GM12878 (cell line): ENCODE measurements around the gene MYO1D. TPM values are rescaled to one million over a fixed set of nuclear protein-coding genes. Genes with fewer than 3 reads are reported as not detected.
A peak's percentile ranks its signal among the peaks of the same experiment; 100 is the strongest.

Source experiments
- CBFB ChIP-seq: IDR thresholded peaks from 2 replicates; pipeline ENCODE4 v1.6.1; 2016; ENCODE audit warnings: antibody characterized with exemption, low read depth
- CREB1 ChIP-seq: IDR thresholded peaks from 2 replicates; pipeline ENCODE4 v1.6.1; 2012; ENCODE audit warnings: low read depth, mild to moderate bottlenecking, inconsistent platforms
- EGR1 ChIP-seq, 2 experiments: IDR thresholded peaks; 1 replicate in 1 of 2; 2 replicates in 1 of 2; pipeline ENCODE4 v1.6.1; 2011 to 2012; ENCODE audit warnings: low read depth in 2 of 2, low read length in 2 of 2, borderline replicate concordance in 1 of 2, mild to moderate bottlenecking in 1 of 2, moderate library complexity in 1 of 2
- EP300 ChIP-seq, 2 experiments: fragments of 150-350 bp in 1 of 2; IDR thresholded peaks; 2 replicates each; pipeline ENCODE4 v1.6.1; 2011 to 2012; ENCODE audit warnings: low read depth in 2 of 2, low read length in 2 of 2, borderline replicate concordance in 1 of 2, improper control_type of control experiment in 1 of 2, inconsistent platforms in 1 of 2; ENCODE audit not compliant: control insufficient read depth in 1 of 2
- ESRRA ChIP-seq: IDR thresholded peaks from 2 replicates; pipeline ENCODE4 v1.6.1; 2012; ENCODE audit warnings: mild to moderate bottlenecking, low read length, improper control_type of control experiment
- ETV6 ChIP-seq, 2 experiments: fragments of 450-650 bp in 1 of 2; IDR thresholded peaks in 1 of 2; conservative IDR thresholded peaks in 1 of 2; 2 replicates each; pipeline ENCODE4 v1.6.1; 2014; ENCODE audit warnings: antibody characterized with exemption in 1 of 2, borderline replicate concordance in 1 of 2, low read depth in 1 of 2, mild to moderate bottlenecking in 1 of 2, moderate library complexity in 1 of 2
- EZH2 ChIP-seq: IDR thresholded peaks from 2 replicates; pipeline ENCODE4 v1.6.1; 2012; ENCODE audit warnings: low read depth, mild to moderate bottlenecking, control low read depth, inconsistent platforms, low read length, borderline replicate concordance; ENCODE audit not compliant: control insufficient read depth
- IKZF2 ChIP-seq, 2 experiments: fragments of 450-650 bp; IDR thresholded peaks; 2 replicates each; pipeline ENCODE4 v1.6.1; 2017; ENCODE audit warnings: mild to moderate bottlenecking in 2 of 2, moderate library complexity in 2 of 2
- KAT2A ChIP-seq: conservative IDR thresholded peaks from 2 replicates; pipeline ENCODE4 v1.6.1; 2011; ENCODE audit warnings: low read depth, low read length; ENCODE audit not compliant: control insufficient read depth
- KLF5 ChIP-seq: fragments of 450-650 bp; IDR thresholded peaks from 2 replicates; pipeline ENCODE4 v1.6.1; 2014; ENCODE audit warnings: mild to moderate bottlenecking; ENCODE audit not compliant: partially characterized antibody
- MYC ChIP-seq: IDR thresholded peaks from 2 replicates; pipeline ENCODE4 v1.6.1; 2011; ENCODE audit warnings: mild to moderate bottlenecking, low read length, moderate library complexity, inconsistent platforms; ENCODE audit not compliant: insufficient read depth, insufficient replicate concordance, insufficient read length, severe bottlenecking
- PAX8 ChIP-seq: fragments of 450-650 bp; IDR thresholded peaks from 2 replicates; pipeline ENCODE4 v1.6.1; 2017; ENCODE audit warnings: mild to moderate bottlenecking, moderate library complexity
- POLR2A ChIP-seq: IDR thresholded peaks from 2 replicates; pipeline ENCODE4 v1.6.1; 2011; ENCODE audit warnings: low read depth, mild to moderate bottlenecking, low read length
- POLR2AphosphoS5 ChIP-seq: IDR thresholded peaks from 2 replicates; pipeline ENCODE4 v1.6.1; 2011; ENCODE audit warnings: mild to moderate bottlenecking, low read length, inconsistent platforms
- REST ChIP-seq: IDR thresholded peaks from 2 replicates; pipeline ENCODE4 v1.6.1; 2012; ENCODE audit warnings: mild to moderate bottlenecking, low read depth, low read length
- SKIL ChIP-seq: fragments of 450-650 bp; IDR thresholded peaks from 2 replicates; pipeline ENCODE4 v1.6.1; 2017; ENCODE audit warnings: mild to moderate bottlenecking, low read depth, inconsistent platforms; ENCODE audit not compliant: poor library complexity, severe bottlenecking
- SMC3 ChIP-seq: IDR thresholded peaks from 2 replicates; pipeline ENCODE4 v1.6.1; 2011; ENCODE audit warnings: low read length, improper control_type of control experiment, borderline replicate concordance
- TCF7 ChIP-seq: IDR thresholded peaks from 2 replicates; pipeline ENCODE4 v1.6.1; 2014; ENCODE audit warnings: antibody characterized with exemption, borderline replicate concordance
- WRNIP1 ChIP-seq: IDR thresholded peaks from 2 replicates; pipeline ENCODE4 v1.6.1; 2011; ENCODE audit warnings: low read depth, low read length, improper control_type of control experiment, borderline replicate concordance
- ZBED1 ChIP-seq: IDR thresholded peaks from 2 replicates; pipeline ENCODE4 v1.6.1; 2016; ENCODE audit warnings: borderline replicate concordance
- ZNF217 ChIP-seq: fragments of 450-650 bp; IDR thresholded peaks from 2 replicates; pipeline ENCODE4 v1.6.1; 2017; ENCODE audit warnings: antibody characterized with exemption, mild to moderate bottlenecking
- ZNF622 ChIP-seq: fragments of 450-650 bp; IDR thresholded peaks from 2 replicates; pipeline ENCODE4 v1.6.1; 2017; ENCODE audit warnings: mild to moderate bottlenecking, inconsistent platforms
- ZSCAN29 ChIP-seq: fragments of 450-650 bp; IDR thresholded peaks from 2 replicates; pipeline ENCODE4 v1.6.1; 2017; ENCODE audit warnings: mild to moderate bottlenecking, moderate library complexity
- polyA plus RNA-seq, 11 experiments: library from polyadenylated mRNA; depleted of rRNA in 4 of 11; unstranded in 6 of 11; stranded (reverse) in 5 of 11; fragments of >200 nt; fragmentation: Nextera tagmentation in 4 of 11; fragmentation: Illumina TruSeq in 1 of 11; extraction: Ambion mirVana in 4 of 11; extraction: Trizol in 1 of 11; gene quantifications; 1 replicate in 1 of 11; 2 replicates in 10 of 11; pipeline versions ENCODE4 v1.2.1 to v1.2.3, GENCODE V29; 2011 to 2016; ENCODE audit warnings: inconsistent platforms in 2 of 11, missing spikeins in 2 of 11, low read depth in 1 of 11
- total RNA-seq, 4 experiments: library from RNA; depleted of rRNA in 3 of 4; stranded (reverse); fragments of >200 nt in 3 of 4; fragmentation: Illumina TruSeq in 1 of 4; extraction: Trizol in 1 of 4; gene quantifications; 2 replicates each; pipeline versions ENCODE4 v1.2.1 to v1.2.3, GENCODE V29; 2013 to 2021

Gene MYO1D
- total and polyA plus RNA-seq, 10 of the 15 experiments (the other 5 are each of a cell fraction or from before 2014, with no cell fraction given): 1.8 to 37.7 (median 25.4) TPM

- TF ChIP-seq EZH2 (no peak), EGR1 (IDR thresholded peaks at IDR 0.05; ENCODE audit: borderline replicate concordance in 1 of 2, low read depth in 2 of 2, low read length in 2 of 2) (no peak), KAT2A (no peak), REST (no peak), ZNF622 (no peak), PAX8 (no peak), ESRRA (no peak), EP300 (IDR thresholded peaks at IDR 0.05; ENCODE audit: borderline replicate concordance in 1 of 2, control insufficient read depth in 1 of 2, low read depth in 2 of 2, low read length in 2 of 2) (peak; percentile 64 to 69; a peak in 2 of 4 replicates), ETV6 (conservative IDR thresholded peaks at IDR 0.05 in 1 of 2, IDR thresholded peaks at IDR 0.05 in 1 of 2; ENCODE audit: borderline replicate concordance in 1 of 2, low read depth in 1 of 2) (peak in 1 of 2 experiments; percentile 51; a peak in 1 of 4 replicates), POLR2A (no peak; the same call in 1 of the 2 replicates), WRNIP1 (0 out of 2 replicates have a peak, but pooled peaks have one; percentile 27), IKZF2 (IDR thresholded peaks at IDR 0.05) (peak; percentile 57 to 58; a peak in 2 of 4 replicates), CREB1 (peak; percentile 39; the same call in 1 of the 2 replicates), CBFB (no peak), KLF5 (no peak), POLR2AphosphoS5 (peak; percentile 64), SMC3 (peak; percentile 15; the same call in 1 of the 2 replicates), TCF7 (no peak), MYC (no peak), SKIL (peak; percentile 67), ZSCAN29 (no peak), ZBED1 (no peak), ZNF217 (no peak)
These were observed 359.8 kb downstream of the MYO1D start (continued) for GRCh38 chr17:32516940-32517701.
